ENCODE measurements around the gene E2F2.
A peak's percentile ranks its signal among the peaks of the same experiment; 100 is the strongest.
"Not testable (repeated sequence)": the region's sequence is repeated elsewhere in the genome, so short reads cannot be mapped to it uniquely, and the experiment has no call there.

The E2F2 gene

DNA sequence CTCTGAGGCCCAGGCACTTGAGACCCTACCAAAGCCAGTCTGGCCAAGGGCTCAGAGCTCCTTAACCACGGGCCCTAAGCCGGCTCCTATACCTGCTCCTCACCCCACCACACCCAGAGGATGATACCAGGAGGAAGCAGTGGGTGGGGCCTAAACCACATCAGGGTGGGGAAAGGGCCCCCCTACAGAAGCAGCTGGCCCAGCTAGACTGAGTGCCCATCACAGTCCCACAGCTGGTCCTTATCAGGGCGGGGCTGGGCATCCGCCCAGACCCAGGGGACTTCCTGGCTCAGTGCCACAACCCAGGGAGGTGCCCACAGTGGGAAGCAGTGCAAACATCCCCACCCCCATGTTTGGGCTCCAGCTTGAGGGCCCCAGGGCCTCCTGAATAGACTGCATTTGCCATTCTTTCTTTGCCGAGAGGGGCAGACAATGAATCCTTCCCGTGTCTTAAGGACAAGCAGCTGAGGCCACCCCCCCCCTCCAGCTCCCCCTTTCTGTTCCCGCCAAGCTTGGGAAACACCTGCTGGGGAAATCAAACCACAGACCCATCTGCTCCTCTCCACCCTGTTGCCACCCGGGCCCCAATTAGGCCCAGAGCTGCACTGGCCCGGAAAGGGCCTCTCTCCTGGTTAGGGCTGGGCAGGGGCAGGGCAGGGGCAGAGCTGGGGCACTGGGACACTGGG, 6.2 kb downstream of the E2F2 start:
- no peak for ATAC-seq
- DNase-seq = peak; percentile 39

DNA sequence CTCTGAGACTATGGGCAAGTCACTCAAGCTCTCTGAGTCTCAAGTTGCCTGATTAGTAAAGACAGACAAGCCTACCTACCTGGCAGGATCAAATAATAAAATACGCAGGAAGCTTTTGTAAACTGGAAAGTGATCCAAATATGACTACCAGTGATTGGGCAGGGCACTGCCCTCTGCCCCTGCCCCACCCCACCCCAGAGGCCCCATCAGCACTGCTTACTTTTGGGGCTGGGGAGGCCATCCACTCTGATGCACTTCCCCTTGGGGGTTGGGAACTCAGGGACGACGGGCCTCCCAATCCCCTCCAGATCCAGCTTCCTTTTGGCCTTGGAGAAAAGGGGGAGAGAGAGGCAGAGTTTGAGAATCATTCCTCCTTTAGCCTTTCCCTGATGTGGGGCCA, 6.9 kb downstream of the E2F2 start:
- DNase-seq = no peak
- ATAC-seq = no peak

DNA sequence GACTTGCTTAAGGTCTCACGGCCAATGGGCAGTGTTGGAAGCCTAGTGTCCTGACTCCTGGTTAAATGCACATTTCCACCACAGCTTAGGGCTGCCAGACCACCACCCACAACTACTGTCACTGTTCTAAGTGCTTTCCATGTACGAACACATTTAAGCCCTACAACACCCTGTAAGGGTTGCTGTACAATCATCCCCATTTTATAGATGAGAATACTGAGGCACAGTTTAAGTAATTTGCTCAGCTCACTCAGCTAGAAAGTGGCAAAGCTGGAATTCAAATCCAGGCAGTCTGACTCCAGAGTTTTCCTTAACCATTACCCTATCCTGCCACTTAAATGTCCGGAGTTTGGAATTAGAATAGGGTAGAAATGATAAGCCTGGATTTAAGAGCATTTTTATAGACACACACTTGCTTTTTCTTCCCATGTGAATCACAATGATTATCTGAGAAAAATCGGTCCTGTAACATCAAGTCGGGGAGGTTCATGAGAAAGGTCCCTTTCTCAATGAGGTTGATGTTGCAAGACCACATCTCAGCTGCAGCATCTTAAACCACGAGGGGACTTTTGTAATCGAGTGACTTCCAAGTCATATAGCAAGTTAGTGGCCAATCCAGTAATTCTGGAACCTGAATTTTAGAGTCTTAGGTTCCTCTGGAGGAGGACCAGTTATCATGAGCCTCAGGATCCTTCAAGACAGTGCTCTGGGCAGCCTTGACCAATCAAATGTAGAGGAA, 8.6 kb downstream of the E2F2 start:
- DNase-seq (no peak), ATAC-seq (peak; percentile 30)

DNA sequence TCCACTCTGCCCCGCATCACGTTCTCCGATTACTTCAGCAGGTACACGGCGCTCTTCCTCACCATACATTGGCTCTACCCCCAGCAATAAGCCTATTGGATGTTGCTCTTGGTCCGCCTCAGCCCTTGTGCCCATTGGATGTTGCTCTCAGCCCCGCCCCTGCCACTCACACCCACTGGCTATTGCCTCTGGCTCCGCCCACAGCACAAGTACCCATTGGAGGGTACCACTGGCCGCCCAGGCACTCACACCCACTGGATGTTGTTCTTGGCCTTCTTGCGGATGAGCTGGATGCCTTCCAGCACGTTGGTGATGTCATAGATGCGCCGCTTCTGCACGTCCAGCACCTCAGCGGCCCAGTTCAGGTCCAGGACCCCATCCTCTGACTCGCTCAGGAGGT, 9.4 kb downstream of the E2F2 start:
- ATAC-seq (no peak), DNase-seq (peak; percentile 29)

DNA sequence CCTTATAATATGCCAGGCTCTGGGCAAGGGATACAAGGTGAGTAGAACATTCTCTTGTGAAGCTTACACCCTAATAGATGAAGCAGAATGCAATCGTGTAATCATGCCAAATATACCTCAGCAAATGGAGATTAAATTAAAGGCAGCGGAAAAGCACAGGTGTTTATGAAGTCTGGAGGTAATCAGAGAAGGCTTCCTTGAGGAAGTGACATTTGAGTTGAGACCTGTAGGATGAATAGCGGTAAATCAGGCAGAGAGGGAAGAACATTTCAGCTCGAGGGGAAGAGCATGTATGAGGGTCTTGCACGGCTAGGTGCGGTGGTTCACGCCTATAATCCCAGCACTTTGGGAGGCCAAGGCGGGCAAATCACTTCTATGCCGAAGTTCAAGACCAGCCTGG, 13.5 kb downstream of the E2F2 start:
- DNase-seq = no peak
- no peak for ATAC-seq

DNA sequence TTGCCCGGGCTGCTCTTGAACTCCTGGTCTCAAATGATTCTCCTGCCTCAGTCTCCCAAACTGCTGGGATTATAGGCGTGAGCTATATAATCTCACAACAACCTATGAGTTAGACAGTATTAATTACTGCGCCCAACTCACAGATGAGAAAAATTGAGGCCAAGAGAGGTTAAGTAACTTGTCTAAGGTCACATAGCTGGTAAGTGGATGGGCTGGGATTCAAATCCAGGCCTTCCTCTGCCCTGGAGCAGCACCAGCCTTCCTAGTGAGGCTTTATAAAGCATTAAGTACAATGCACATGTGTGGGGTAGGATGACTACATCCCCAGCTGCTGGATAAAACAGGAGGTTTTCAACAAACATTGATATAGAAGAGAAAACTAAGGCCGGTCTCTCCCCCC, 15.1 kb downstream of the E2F2 start:
- ATAC-seq (no peak), DNase-seq (no peak)

DNA sequence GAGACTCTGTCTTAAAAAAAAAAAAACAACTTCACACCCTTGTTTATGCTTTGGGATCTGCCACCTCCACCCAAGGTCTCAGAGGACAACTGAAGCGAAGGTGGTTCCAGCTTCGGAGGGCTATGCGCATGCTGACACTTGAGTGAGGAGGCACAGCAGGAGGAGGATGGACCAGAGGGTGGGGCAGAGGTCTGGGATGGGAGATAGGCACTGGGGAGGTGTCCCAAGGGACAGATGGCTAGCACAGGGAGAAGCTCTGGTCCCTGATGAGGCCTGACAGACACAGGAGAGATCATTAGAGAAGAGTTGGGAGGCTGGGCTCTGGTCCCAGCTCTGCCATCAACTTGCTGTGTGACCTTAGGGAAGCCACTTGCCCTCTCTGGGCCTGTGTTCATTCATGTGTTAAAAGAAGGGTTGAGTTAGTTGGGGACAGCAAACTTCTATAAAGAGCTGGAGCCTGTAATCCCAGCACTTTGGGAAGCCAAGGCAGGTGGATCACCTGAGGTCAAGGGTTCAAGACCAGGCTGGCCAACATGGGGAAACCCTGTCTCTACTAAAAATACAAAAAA, 16.8 kb downstream of the E2F2 start:
- DNase-seq (no peak), ATAC-seq (no peak)

DNA sequence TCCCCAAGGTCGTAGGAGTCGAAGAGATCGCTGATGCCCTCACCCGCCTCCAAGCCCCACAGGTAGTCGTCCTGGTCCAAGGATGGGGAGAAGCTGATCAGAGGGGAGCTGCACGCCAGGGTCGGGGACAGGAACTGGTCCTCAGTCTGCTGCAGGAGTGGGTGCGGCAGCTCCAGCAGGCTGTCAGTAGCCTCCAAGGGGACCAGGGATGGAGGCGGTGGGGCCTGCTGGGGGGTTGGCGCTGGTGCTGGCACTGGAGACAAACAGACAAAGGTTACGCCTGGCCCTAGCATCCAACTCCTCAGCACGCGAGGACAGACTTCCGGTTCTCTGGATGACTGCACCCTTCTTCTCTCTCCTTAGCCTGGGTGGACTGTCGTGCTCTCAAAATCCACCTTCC, 21.1 kb downstream of the E2F2 start:
- ATAC-seq (no peak), DNase-seq (no peak)

DNA sequence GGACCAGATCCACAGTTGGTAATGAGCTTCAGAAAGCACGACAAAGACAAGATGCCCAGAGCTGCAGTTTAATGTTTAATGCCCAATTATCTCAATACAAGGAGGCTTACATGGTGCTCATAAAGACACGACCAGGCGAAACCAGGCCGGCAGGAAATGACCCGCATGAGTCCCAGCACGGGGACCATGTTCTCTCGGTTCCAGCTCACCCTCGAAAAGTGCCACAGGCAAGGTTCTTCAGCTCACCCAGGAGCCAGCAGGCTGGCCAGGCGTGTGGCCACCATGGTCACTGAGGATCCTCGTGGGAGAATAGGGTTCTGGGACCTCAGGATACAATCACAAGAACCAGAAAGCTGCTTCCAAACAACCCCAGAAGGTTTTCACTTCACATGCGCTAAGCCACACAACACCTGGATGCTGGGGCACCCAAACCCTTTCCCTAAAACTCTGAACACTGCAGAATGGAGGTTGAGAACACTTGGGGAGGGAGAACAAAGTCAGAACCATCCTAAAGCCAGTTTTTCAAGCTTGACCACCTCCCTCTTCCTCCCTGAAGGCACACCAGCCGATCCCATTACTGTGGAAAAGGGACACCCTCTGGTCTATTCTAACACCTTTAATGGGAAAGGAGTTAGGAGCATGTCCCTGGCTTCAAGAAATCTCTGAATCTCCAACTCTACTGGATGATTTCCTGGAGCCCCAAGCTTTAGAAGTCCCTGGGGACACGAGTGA, 24.5 kb downstream of the E2F2 start:
- DNase-seq (no peak), ATAC-seq (no peak)

DNA sequence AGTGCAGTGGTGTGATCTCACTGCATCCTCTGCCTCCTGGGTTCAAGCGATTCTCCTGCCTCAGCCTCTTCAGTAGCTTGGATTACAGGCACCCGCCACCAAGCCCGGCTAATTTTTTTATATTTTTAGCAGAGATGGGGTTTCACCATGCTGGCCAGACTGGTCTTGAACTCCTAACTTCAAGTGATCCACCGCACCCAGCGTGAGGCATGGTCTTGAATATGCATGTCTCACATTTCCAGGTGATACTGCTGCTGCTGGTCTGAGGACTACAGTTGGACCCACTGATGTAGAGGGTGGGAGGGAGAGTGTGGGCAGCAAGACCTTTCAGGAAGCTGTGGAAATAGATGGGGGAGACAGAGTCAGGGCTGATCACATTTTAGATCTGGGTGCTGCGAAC, 25.2 kb downstream of the E2F2 start:
- DNase-seq (no peak), ATAC-seq (no peak)

DNA sequence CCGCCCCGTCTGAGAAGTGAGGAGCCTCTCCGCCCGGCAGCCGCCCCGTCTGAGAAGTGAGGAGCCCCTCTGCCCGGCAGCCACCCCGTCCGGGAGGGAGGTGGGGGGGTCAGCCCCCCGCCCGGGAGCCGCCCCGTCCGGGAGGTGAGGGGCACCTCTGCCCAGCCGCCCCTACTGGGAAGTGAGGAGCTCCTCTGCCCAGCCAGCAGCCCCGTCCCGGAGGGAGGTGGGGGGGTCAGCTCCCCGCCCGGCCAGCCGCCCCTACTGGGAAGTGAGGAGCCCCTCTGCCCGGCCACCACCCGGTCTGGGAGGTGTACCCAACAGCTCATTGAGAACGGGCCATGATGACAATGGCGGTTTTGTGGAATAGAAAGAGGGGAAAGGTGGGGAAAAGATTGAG, 26.9 kb downstream of the E2F2 start:
- ATAC-seq, DNase-seq: not testable (repeated sequence)

DNA sequence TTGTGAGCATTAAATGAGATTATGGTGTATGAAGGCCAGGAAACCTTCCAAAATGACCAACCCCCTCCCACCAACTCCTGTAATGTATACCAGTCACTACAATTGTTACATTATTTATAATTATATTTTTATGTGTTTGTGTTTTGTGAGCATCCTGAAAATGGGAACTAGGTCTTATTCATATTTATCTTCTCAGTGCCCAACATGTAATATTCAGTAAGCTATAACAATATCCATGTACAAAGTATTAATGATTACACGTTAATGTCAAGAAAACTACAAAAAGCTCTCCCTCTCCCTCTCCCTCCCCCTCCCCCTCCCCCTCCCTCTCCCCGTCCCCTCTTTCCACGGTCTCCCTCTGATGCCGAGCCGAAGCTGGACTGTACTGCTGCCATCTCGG, 28.1 kb downstream of the E2F2 start:
- ATAC-seq = no peak

DNA sequence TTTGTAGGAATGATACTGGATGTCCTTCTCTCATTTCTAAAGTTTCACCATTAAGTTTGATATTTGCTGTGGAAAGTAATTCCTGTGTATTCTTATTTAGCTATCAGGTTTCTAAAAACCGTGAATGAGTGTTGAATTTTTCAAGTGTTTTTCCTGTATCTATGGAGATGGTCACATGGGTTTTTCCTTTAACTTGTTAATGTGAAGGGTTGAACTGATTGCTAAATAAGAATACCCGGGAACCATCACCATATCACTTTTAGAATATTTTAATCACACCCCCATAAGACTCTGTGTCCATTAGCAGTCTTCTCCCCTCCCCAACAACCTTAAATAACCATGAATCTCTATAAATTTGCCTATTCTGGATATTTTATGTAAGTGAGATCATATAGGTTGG, 30.6 kb downstream of the E2F2 start:
- no peak for DNase-seq
- no peak for ATAC-seq

More for the DNA sequence above, 28.1 kb downstream of the E2F2 start:
- DNase-seq = no peak

DNA sequence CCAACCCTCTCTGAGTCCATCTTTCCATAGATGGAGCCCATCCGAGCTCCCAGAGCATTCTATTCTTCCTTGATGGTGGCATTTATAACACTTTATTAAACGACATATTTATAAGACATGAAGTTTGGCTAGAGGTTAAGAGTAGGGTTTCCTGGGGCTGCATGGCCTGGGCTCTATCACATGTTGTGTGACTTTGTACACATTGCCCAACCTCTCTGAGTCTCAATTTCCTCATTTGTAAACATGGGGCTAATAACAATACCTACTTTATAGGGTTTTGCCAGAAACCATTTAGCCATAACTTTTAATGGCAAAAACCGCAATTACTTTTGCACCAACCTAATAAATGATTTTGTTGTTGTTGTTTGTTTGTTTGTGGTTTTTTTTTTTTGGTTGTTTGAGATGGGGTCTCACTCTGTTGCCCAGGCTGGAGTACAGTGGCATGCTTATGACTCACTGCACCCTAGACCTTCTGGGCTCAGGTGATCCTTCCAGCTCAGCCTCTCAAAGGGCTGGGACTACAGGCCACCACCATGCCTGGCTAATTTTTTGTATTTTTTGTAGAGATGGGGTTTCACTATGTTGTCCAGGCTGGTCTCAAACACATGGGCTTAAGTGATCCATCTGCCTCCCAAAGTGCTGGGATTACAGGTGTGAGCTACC, 33.1 kb downstream of the E2F2 start:
- no peak for DNase-seq
- ATAC-seq = no peak

DNA sequence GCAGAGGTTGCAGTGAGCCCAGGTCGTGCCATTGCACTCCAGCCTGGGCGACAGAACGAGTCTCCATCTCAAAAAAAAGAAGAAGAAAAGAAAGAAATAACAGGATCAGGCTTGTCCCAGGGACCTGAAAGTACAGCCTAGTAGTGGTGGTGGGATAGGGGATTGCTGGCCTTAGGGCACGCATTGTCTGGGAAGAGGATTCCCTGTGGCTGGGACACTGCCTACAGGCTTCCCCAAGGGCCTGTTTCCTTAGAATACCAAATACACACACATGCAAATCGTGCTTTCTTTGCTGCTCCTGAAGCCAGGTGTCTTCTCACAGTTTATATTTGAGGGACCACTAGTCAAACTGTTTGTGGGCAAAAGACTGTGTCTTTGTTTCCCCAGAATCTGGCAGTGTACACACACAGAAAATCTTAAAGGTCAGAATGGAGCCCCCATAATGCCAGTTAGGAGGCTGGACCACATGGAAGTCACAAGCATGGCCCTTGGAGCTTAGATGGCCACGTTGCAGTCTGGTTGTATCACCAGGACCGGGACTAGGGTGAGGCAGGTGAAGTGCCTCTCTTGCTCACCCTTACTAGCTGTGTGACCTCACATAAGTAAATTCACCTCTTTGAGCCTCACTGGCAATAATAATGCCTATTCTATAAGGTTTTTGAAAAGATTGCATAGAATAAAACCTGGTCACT, 34.4 kb downstream of the E2F2 start:
- no peak for DNase-seq
- ATAC-seq = no peak

DNA sequence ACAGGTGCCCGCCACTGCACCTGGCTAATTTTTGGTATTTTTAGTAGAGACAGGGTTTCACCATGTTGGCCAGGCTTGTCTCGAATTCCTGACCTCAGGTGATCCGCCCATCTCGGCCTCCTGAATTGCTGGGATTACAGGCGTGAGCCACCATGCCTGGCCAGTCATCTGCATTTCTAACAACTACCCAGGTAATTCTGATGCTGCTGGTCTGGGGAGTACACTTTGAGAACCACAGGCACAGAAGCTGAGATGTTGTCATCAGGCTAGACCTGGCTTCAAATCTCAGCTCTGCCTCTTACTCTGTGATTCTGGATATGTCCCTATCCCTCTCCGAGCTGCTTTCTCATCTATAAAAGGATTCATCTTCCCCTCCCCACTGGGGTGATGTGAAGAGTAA, 36.2 kb downstream of the E2F2 start:
- ATAC-seq, DNase-seq: not testable (repeated sequence)

DNA sequence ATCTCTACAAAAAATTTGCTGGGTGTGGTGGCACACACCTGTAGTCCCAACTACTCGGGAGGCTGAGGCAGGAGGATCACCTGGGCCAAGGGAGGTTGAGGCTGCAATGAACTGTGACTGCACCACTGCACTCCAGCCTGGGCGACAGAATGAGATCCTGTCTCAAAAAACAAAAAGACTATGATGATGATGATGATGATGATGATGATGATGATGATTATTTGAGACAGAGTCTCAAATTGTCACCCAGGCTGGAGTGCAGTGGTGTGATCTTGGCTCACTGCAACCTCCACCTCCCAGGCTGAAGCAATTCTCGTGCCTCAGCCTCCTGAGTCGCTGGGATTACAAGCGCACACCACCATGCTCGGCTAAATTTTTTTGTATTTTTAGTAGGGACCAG, 38.3 kb downstream of the E2F2 start:
- DNase-seq, ATAC-seq: not testable (repeated sequence)

DNA sequence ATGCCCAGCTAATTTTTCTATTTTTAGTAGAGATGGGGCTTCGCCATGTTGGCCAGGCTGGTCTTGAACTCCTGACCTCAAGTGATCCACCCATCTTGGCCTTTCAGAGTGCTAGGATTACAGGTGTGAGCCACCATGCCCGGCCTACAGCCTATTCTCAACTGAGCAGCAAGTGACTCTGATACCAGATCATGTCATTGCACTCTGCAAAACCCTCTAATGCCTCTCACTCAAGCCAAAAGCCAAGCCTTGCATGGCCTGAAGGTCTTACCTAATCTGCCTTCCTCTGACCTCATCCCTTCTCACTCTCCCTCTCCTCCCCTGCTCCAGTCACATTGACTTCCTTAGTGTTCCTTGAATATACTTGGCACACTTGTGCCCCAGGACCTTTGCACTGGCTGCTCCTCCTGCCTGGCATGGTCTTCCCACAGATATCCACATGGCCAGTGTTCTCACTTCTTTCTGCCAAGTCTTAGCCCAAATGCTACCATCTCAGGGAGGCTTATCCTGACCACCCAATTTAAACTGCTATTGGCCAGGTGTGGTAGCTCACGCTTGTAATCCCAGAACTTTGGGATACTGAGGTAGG, 38.8 kb downstream of the E2F2 start:
- DNase-seq (no peak), ATAC-seq (no peak)

DNA sequence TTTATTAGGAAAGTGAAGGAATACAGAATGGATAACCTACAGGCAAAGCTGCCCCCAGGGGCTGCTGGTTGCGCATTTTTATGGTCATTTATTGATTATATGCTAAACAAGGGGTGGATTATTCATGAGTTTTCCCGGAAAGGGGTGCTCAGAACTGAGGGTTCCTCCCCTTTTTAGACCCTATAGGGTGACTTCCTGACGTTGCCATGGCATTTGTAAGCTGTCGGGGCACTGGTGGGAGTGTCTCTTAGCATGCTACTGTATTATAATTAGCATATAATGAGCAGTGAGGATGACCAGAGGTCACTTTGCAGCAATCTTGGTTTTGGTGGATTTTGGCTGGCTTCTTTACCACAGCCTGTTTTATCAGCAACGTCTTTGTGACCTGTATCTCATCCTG, 41.2 kb downstream of the E2F2 start:
- no peak for DNase-seq
- ATAC-seq = no peak

DNA sequence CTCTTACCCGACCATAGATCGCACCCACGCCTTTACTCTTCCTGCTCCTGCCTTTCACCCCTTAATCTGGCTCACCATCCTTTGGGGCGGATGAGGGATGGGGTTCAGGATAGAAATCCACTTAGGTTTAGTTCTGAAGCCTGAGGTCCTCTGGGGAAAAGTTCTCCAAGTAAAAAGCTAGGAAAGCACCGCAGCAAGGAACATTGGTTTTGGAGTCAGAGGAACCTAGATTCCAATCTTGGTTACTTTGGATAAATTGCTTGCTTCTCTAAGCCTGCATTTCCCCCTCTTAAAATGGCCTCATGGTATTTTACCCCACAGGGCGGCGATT, 46.1 kb downstream of the E2F2 start:
- no peak for DNase-seq
- no peak for ATAC-seq

DNA sequence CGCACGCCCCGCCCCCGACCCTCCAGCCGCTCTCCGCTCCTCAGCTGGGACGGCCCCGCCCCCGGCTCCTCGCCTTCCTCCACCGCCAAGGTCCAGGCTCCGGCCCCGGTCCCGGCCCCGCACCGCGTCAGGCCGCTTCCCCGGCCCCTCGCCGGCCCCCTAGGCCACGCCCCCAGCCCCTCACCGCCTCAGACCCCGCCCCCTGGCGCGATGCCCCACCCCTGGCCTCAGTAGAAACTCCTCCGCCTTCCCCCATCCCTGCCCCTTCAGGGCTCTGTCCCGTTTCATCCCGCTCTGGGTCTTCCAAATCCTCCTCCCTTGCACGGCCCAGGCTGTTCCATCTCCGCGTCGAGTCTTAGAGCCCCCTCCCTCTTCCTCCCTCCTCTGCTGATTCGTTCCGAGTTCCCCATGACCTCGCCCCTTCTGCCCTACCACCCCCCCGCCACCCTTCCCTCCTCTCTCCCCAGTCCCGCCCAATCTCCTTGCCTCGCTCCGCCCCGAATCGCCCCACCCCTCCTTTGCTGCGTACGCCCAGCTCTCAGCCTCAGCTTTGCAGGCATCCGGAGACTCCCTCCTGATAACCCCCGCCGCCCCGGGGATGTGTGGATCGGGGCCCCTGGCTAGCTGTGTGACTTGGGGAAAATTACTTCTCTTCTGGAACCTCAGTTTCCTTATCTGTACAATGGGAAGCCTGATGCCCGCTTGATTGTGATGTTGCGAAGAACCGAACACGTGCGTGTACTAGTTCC, 46.6 kb downstream of the E2F2 start:
- peak; percentile 89 for DNase-seq
- ATAC-seq = peak; percentile 93

All from stimulated activated naive CD8-positive, alpha-beta T cell treated with anti-CD3 and anti-CD28 coated beads, Interleukin-15, Interleukin-2, amounts not matched to agents 100 U/mL and 50 U/mL, for 24 hours (primary cell).